Measurements from ENCODE around the gene RTN4RL1.

DNA sequence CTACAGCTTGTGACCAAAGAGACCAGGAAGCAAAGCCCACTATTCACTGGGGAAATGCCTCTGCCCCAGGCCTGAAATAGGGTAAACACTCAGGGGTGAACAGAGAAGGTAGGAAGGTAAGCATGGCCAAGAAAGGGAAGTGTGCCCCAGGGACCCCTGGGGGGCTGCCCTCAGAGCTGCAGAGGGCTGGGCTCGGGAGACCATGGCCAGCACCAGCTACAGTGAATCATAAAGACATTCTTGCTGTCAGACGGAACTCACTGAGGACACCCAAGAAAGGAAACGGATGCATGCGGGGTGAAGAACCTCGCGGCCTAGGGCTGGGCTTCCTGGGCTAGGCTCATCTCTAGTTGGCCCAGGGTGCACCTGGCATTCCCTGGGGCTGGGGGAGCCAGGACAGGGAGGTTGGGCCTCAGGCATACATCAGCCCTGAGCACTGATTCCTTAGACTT, 39.4 kb upstream of the RTN4RL1 start:
- TF ChIP-seq, protein P1, sequence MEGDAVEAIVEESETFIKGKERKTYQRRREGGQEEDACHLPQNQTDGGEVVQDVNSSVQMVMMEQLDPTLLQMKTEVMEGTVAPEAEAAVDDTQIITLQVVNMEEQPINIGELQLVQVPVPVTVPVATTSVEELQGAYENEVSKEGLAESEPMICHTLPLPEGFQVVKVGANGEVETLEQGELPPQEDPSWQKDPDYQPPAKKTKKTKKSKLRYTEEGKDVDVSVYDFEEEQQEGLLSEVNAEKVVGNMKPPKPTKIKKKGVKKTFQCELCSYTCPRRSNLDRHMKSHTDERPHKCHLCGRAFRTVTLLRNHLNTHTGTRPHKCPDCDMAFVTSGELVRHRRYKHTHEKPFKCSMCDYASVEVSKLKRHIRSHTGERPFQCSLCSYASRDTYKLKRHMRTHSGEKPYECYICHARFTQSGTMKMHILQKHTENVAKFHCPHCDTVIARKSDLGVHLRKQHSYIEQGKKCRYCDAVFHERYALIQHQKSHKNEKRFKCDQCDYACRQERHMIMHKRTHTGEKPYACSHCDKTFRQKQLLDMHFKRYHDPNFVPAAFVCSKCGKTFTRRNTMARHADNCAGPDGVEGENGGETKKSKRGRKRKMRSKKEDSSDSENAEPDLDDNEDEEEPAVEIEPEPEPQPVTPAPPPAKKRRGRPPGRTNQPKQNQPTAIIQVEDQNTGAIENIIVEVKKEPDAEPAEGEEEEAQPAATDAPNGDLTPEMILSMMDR (IDR thresholded peaks at IDR 0.05) = no peak
- TF ChIP-seq POLR2AphosphoS5 (IDR thresholded peaks at IDR 0.05; ENCODE audit: low read depth, low read length) (no peak), SIN3A (IDR thresholded peaks at IDR 0.05; ENCODE audit: borderline replicate concordance, insufficient read depth, low read depth, low read length) (no peak)

Measured in Panc1 (cell line).